ENCODE measurements around the gene FGF3. TPM values are rescaled to one million over a fixed set of nuclear protein-coding genes. Genes with fewer than 3 reads are reported as not detected.

FGF3 gene
- total RNA-seq, 1 donor from 2014 or later, result not detected

GRCh38 chr11:69817265-69818230, 1.7 kb downstream of the FGF3 start:
- DNase-seq (ENCODE audit: low read depth), result no peak
- H3K4me3 ChIP-seq (ENCODE audit: low read depth, low read length), result no peak overlapping the region
- TF ChIP-seq CTCF (conservative IDR thresholded peaks at IDR 0.05; ENCODE audit: low read depth, low read length), result no peak

DNA sequence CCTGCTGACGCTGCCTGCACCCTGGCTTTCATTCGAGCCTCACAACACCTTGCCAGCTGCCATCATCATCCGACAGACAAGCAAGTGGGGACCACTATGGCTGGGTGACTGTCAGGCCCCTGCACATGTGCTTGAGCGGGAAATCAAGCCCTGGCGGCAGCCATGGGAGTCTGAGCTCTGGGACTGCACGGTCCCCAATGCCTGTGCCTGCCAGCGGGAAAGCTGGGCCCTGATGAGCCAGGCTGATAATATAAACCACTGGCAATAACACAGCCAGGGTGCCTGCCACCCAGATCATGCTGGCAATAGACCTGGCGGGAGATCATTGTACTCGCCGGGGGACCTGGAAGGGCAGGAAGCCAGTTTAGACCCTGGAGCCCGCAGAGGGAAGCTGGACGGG, 2.5 kb downstream of the FGF3 start:
- no peak for DNase-seq (ENCODE audit: low read depth)
- no peak overlapping the region for H3K4me3 ChIP-seq (ENCODE audit: low read depth, low read length)
- no peak for TF ChIP-seq CTCF (conservative IDR thresholded peaks at IDR 0.05; ENCODE audit: low read depth, low read length)

GRCh38 chr11:69815973-69816372, 3.2 kb downstream of the FGF3 start:
- DNase-seq (ENCODE audit: low read depth), result no peak
- H3K4me3 ChIP-seq (ENCODE audit: low read depth, low read length), result no peak overlapping the region
- TF ChIP-seq CTCF (conservative IDR thresholded peaks at IDR 0.05; ENCODE audit: low read depth, low read length), result no peak

DNA sequence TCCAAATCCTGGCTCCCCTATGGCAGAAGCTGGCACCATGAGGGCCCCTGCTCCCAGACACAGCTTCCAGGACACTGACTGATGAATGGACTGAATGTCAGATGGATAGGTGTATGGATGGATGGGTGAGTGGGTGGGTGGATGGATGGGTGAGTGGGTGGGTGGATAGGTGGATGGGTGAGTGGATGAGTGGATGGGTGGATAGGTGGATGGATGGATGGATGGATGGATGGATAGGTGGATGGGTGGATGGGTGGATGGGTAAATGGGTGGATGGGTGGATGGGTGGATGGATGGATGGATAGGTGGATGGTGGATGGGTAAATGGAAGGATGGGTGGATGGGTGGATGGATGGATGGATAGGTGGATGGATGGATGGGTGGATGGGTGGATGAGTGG, 4.3 kb downstream of the FGF3 start:
- DNase-seq (ENCODE audit: low read depth), result no peak
- TF ChIP-seq CTCF (conservative IDR thresholded peaks at IDR 0.05; ENCODE audit: low read depth, low read length), result no peak
- no peak overlapping the region for H3K4me3 ChIP-seq (ENCODE audit: low read depth, low read length)

- DNase-seq (ENCODE audit: low read depth), result no peak
- H3K4me3 ChIP-seq (ENCODE audit: low read depth, low read length), result no peak overlapping the region
- TF ChIP-seq CTCF (conservative IDR thresholded peaks at IDR 0.05; ENCODE audit: low read depth, low read length), result no peak
Observed at GRCh38 chr11:69814411-69814810, 4.8 kb downstream of the FGF3 start.

DNA sequence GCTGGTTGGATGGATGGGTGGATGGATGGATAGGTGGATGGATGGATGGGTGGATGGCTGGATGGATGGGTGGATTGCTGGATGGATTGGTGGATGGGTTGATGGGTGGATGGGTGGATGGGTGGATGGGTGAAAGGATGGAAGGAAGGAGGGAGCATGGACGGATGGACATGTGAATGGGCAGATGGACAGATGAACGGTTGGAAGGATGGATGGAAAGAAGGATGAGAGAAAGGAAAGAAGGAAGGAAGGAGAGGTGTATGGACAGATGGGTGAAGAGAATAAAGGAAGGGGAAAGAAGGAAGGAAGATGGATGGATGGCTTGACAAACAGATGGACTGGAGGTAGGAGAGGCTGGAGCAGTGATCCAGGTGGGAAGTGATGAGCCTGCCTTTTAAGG, 5.4 kb downstream of the FGF3 start:
- DNase-seq (ENCODE audit: low read depth), result no peak
- TF ChIP-seq CTCF (conservative IDR thresholded peaks at IDR 0.05; ENCODE audit: low read depth, low read length), result no peak

GRCh38 chr11:69812946-69813345, 6.3 kb downstream of the FGF3 start:
- no peak for DNase-seq (ENCODE audit: low read depth)
- no peak overlapping the region for H3K4me3 ChIP-seq (ENCODE audit: low read depth, low read length)
- no peak for TF ChIP-seq CTCF (conservative IDR thresholded peaks at IDR 0.05; ENCODE audit: low read depth, low read length)

More for the DNA sequence above, 5.4 kb downstream of the FGF3 start:
- H3K4me3 ChIP-seq (ENCODE audit: low read depth, low read length), result no peak overlapping the region

Data from epithelial cell of proximal tubule (primary cell).